HG02642 (cell line): ENCODE results near the gene CLIC2.

Experiments
- ATAC-seq: cut with Tn5 transposase; IDR thresholded peaks from one replicate; pipeline ENCODE4 v1.9.1; 2021; ENCODE audit warnings: mild to moderate bottlenecking; ENCODE audit not compliant: unreplicated experiment, poor library complexity

The CLIC2 gene

GRCh38 chrX:155263854-155264628 lies 70.4 kb downstream of the CLIC2 start, which contains the start of gene RAB39B:
RAB39B (minus strand) TSS chrX:155264491; CDS start chrX:155264288, 203 bp downstream.
- ATAC-seq = peak; percentile 96

GRCh38 chrX:155262970-155263754 lies 71.3 kb downstream of the CLIC2 start:
- no peak for ATAC-seq

GRCh38 chrX:155259752-155260151 lies 74.7 kb downstream of the CLIC2 start:
- ATAC-seq = no peak

GRCh38 chrX:155251391-155251790 lies 83.0 kb downstream of the CLIC2 start:
- no peak for ATAC-seq

- no peak for ATAC-seq
Observed at GRCh38 chrX:155247497-155247896, 86.9 kb downstream of the CLIC2 start.

- no peak for ATAC-seq
Observed at GRCh38 chrX:155246748-155247147, 87.7 kb downstream of the CLIC2 start.

- ATAC-seq = no peak
Observed at GRCh38 chrX:155242300-155242699, 92.1 kb downstream of the CLIC2 start.

- ATAC-seq = no peak
Observed at GRCh38 chrX:155237719-155238118, 96.7 kb downstream of the CLIC2 start.

- no peak for ATAC-seq
Observed at GRCh38 chrX:155235891-155236290, 98.5 kb downstream of the CLIC2 start.

GRCh38 chrX:155231163-155231562 lies 103.3 kb downstream of the CLIC2 start:
- ATAC-seq = peak; percentile 90
